Stimulated activated CD8-positive, alpha-beta memory T cell treated with anti-CD3 and anti-CD28 coated beads, Interleukin-15, amount 100 ng/mL, for 4 hours (primary cell): ENCODE results near the gene PEAR1.

Experiments
- DNase-seq, 2 donors: peaks; one replicate each; pipeline ENCODE4 v3.0.0-alpha.2; 2020; ENCODE audit warnings: low read depth in 2 of 2

PEAR1 gene

GRCh38 chr1:156899956-156900718, 6.6 kb downstream of the PEAR1 start:
- DNase-seq: no peak

- DNase-seq: no peak
Measured at GRCh38 chr1:156900896-156901589, 7.5 kb downstream of the PEAR1 start.

DNA sequence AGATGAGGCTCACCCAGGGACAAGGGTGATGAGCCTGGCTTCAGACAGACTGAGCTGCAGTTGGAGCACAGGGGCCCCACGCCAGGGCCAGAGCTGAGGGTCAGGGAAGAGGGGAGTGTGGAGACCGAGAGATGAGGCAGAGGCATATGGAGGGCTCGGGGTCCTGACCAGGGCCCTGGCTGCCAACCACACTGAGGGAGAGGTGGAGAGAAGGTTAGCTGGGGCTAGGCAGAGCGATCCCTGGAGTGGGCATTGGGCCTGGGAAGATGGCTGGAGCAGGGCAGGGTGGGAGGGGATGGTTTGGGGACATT, 8.0 kb downstream of the PEAR1 start:
- no peak for DNase-seq

- no peak for DNase-seq
Measured at GRCh38 chr1:156901966-156902915, 8.7 kb downstream of the PEAR1 start.

- no peak for DNase-seq
Measured at GRCh38 chr1:156903328-156904091, 10.0 kb downstream of the PEAR1 start.

DNA sequence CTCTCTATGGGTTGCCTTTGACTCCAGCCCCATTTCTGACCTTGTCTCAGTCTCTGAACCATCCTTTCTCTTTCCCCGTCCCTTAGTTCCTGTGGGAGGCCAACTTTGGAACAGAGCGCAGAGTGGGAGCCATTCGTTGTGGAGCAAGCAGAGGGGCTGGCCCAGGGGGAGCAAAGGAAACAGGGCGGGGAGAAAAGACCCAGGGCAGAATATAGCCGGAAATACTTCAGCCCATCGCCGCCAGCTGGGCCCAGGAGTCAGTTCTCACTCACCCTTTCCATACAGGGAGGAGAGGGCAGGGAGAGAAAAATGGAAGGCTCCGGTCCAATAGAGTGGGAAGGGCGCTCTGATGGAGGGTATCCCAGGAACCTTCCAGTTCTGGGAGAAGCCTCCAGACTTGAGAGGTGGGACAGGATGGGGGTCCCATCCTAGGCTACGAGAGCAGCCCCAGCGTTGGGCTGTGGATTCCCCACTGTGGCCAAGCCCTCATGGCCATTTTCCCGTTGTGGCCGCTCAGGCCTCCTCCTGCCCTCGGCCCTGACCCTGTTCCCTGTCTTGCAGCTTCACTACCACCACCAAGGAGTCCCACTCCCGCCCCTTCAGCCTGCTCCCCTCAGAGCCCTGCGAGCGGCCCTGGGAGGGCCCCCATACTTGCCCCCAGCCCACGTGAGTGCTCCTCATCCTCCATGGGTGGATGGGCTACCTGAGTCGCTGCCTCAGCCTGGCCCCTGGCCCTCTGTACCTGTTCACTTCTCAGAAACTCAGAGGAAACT, 10.9 kb downstream of the PEAR1 start:
- DNase-seq: no peak

- DNase-seq: no peak
Measured at GRCh38 chr1:156905176-156905575, 11.7 kb downstream of the PEAR1 start.

DNA sequence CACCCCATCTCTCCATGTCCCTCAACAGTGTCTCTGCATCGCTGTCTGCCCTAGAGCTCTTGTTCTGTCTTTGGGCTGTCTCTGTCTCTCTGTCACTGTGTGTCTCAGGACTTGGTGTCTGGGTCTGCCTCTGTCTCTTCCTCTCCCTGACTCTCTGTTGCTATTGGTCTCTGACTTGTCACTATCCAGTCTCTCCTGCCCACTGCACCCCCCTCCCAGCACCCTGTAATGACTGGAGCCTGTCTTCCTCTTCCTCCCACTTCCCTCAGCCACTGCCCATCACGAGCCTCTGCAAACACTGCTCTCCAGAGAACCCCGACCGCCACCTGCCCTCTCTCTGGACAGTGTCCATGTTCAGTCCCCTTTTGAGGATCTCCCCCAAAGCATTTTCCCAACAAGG, 12.1 kb downstream of the PEAR1 start:
- DNase-seq: no peak

GRCh38 chr1:156906206-156906906, 12.8 kb downstream of the PEAR1 start:
- no peak for DNase-seq

- DNase-seq: no peak
Measured at GRCh38 chr1:156908541-156908940, 15.0 kb downstream of the PEAR1 start.

DNA sequence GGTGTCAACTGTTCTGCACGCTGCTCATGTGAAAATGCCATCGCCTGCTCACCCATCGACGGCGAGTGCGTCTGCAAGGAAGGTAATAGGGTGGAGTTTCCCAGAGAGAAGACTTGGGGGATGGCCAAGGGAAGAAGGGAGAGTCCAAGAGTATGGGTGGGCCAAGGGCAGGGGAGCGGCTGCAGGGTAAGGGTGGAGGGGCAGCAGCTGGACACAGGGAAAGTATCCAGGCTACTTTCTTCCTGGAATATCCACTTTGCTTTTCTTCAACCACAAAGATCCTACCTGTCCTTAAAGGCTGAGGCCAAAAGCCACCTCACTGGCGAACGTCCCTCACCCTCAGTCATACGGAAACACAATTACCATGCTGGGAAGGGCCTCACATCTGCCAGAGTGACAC, 15.4 kb downstream of the PEAR1 start:
- DNase-seq: no peak

DNA sequence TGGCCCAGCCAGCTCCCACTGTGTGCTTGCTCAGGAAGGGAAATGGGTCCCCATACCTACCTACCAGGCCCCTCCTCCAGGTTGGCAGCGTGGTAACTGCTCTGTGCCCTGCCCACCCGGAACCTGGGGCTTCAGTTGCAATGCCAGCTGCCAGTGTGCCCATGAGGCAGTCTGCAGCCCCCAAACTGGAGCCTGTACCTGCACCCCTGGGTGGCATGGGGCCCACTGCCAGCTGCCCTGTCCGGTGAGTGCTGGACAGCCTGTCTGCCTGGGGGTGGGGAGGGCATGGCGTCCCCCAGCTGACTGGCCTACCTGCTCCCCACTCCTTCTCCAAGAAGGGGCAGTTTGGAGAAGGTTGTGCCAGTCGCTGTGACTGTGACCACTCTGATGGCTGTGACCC, 16.2 kb downstream of the PEAR1 start:
- no peak for DNase-seq

DNA sequence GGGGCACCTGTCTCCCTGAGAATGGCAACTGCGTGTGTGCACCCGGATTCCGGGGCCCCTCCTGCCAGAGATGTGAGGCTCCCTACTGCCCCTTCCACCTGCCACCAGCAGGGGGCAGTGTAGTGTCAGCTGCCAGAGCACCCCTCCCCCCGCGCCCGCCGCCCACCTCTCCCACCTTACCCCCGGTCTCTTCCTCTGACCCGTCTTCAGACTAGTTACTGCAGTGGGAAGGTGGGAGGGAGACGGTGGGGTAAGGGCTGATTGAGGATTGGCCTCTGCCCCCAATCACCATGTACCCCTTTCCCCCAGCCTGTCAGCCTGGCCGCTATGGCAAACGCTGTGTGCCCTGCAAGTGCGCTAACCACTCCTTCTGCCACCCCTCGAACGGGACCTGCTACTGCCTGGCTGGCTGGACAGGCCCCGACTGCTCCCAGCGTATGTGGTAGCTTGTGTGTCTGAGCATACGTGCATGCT, 16.8 kb downstream of the PEAR1 start:
- no peak for DNase-seq

DNA sequence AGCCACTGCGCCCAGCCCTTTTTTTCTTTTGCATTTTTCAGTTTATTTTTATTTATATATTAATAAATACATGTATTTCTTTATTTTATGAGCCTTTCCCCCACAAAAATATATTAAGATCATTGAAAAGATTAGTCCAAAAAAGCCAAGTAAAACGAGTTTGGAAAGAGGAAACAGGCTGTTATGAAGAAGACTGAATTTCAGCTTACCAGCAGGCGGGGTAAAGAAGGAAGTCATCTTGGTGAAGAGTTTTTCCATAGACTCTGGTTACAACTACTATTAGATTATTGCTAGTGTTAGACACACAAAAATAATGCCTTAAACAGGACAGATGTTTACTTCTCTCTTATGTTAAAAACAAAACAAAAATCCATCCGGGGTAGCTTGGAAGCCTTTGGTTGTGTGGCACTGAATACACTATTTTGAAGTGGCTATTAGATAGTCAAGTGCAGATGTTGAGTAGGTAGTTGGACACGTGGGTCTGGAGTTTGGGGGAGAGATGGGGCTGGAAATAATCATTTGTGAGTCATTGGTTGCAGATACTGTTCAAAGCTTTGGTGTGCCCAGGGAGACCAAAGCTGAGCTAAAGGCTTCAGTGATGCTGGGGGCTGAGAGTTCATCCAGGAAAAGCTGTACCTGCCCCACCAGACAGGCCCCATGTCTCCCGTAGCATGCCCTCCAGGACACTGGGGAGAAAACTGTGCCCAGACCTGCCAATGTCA, 18.2 kb downstream of the PEAR1 start:
- DNase-seq: no peak

- no peak for DNase-seq
Measured at GRCh38 chr1:156912310-156912709, 18.8 kb downstream of the PEAR1 start.

DNA sequence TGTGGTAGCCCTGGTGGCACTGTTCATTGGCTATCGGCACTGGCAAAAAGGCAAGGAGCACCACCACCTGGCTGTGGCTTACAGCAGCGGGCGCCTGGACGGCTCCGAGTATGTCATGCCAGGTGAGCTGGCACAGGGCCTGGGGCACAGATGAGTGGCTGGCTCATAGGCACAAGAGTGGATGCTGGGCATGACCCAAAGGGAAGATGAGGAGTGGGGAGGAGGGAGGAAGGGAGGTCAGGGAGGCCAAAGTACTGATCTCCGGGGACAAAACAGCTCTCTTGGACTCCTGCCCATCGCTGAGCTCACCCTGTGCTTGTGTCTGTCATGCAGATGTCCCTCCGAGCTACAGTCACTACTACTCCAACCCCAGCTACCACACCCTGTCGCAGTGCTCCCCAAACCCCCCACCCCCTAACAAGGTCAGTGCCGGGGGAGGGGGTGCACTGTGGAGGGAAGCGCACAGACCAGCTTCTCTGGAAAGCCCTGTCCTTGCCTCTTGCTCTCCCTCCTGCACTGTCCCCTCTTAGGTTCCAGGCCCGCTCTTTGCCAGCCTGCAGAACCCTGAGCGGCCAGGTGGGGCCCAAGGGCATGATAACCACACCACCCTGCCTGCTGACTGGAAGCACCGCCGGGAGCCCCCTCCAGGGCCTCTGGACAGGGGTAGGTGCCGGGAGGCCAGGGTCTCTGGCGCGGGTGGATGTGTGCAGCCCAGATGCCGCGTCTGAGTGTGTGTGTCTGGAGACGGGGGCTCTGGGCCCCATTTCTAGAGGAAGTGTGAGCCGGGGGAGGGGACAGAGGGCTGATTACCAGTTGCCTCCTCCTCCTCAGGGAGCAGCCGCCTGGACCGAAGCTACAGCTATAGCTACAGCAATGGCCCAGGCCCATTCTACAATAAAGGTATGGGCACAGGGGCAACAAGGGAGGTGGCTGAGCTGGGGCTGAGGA, 19.6 kb downstream of the PEAR1 start:
- no peak for DNase-seq

DNA sequence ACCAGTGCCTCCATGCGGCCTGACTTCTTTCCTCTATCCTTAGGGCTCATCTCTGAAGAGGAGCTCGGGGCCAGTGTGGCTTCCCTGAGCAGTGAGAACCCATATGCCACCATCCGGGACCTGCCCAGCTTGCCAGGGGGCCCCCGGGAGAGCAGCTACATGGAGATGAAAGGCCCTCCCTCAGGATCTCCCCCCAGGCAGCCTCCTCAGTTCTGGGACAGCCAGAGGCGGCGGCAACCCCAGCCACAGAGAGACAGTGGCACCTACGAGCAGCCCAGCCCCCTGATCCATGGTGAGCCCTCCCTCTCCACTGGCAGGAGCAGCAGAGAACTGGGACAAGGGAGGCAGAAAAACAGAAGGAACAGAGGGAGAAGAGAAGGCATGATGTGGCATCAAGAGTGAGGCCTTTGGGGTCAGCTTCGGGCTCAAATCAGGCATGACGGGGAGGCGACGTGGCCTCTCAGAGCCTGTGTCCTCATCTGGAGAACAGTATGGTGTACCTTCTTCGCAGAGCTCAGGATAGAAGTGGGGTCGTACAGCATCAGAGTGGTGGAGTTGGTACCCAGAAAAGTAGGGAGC, 20.4 kb downstream of the PEAR1 start:
- DNase-seq: no peak

DNA sequence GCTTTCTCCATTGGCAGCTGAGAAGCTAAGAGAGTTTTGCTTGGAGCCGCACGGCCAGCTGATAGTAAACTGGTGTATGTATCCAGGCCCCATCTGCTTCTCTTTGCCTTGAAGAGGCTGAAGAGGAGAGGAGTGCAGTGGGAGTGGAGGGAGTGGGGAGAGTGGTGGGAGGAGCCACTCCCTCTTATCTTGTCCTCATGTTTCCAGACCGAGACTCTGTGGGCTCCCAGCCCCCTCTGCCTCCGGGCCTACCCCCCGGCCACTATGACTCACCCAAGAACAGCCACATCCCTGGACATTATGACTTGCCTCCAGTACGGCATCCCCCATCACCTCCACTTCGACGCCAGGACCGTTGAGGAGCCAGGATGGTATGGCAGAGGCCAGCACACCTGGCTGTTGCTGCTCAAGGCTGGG, 20.9 kb downstream of the PEAR1 start:
- DNase-seq: no peak
